ENCODE results near the gene PITPNM3.

Gene PITPNM3

GRCh38 chr17:6413065-6413464, 143.3 kb downstream of the PITPNM3 start:
- Histone ChIP-seq H3K4me3 (ENCODE audit: low read depth in 1 of 2, low read length in 1 of 2) (no peak overlapping the region), H3K36me3 (no peaks in the 10 kb centered on the region), H3K27me3 (no peaks in the 10 kb centered on the region), H3K9me3 (no peaks in the 10 kb centered on the region), H3K27ac (no peak overlapping the region), H3K4me1 (ENCODE audit: control insufficient read depth in 1 of 2, insufficient read depth in 1 of 2, low read depth in 1 of 2, low read length in 1 of 2) (no peaks in the 10 kb centered on the region)
- no peak for TF ChIP-seq CTCF (IDR thresholded peaks at IDR 0.05)

- no peak for TF ChIP-seq CTCF (IDR thresholded peaks at IDR 0.05)
- no peak overlapping the region for H3K4me3 ChIP-seq (ENCODE audit: low read depth in 1 of 2, low read length in 1 of 2)
- H3K9me3 ChIP-seq, result no peaks in the 10 kb centered on the region
- no peaks in the 10 kb centered on the region for H3K36me3 ChIP-seq
- peaks cover 9% of the 10 kb centered on the region for H3K27me3 ChIP-seq
- no peaks in the 10 kb centered on the region for H3K4me1 ChIP-seq (ENCODE audit: control insufficient read depth in 1 of 2, insufficient read depth in 1 of 2, low read depth in 1 of 2, low read length in 1 of 2)
- H3K27ac ChIP-seq, result no peak overlapping the region
Measured at GRCh38 chr17:6408735-6409134, 147.6 kb downstream of the PITPNM3 start.

- H3K27ac ChIP-seq, result no peak overlapping the region
- H3K9me3 ChIP-seq, result no peaks in the 10 kb centered on the region
- no peaks in the 10 kb centered on the region for H3K4me1 ChIP-seq (ENCODE audit: control insufficient read depth in 1 of 2, insufficient read depth in 1 of 2, low read depth in 1 of 2, low read length in 1 of 2)
- no peak for TF ChIP-seq CTCF (IDR thresholded peaks at IDR 0.05)
- H3K27me3 ChIP-seq, result peaks cover 13% of the 10 kb centered on the region
- H3K4me3 ChIP-seq (ENCODE audit: low read depth in 1 of 2, low read length in 1 of 2), result no peak overlapping the region
- no peaks in the 10 kb centered on the region for H3K36me3 ChIP-seq
Measured at GRCh38 chr17:6408276-6408675, 148.1 kb downstream of the PITPNM3 start.

GRCh38 chr17:6402258-6402657, 154.1 kb downstream of the PITPNM3 start:
- H3K4me1 ChIP-seq (ENCODE audit: control insufficient read depth in 1 of 2, insufficient read depth in 1 of 2, low read depth in 1 of 2, low read length in 1 of 2), result no peaks in the 10 kb centered on the region
- no peak for TF ChIP-seq CTCF (IDR thresholded peaks at IDR 0.05)
- H3K4me3 ChIP-seq (ENCODE audit: low read depth in 1 of 2, low read length in 1 of 2), result no peak overlapping the region
- H3K27ac ChIP-seq, result no peak overlapping the region
- H3K9me3 ChIP-seq, result no peaks in the 10 kb centered on the region
- peaks cover 32% of the 10 kb centered on the region for H3K27me3 ChIP-seq
- H3K36me3 ChIP-seq, result no peaks in the 10 kb centered on the region
